Measurements from ENCODE around the gene USP43.
"Not testable (repeated sequence)": the region's sequence is repeated elsewhere in the genome, so short reads cannot be mapped to it uniquely, and the experiment has no call there.

USP43 gene

GRCh38 chr17:9644910-9645751 lies at the start of gene USP43:
TSS of gene USP43 (plus strand) at chr17:9645517. CDS start at chr17:9645633, 116 bp downstream.
- peak in 1 of 2 experiments; percentile 28 for DNase-seq

- DNase-seq: not testable (repeated sequence)
Measured at GRCh38 chr17:9597638-9598037, 47.7 kb upstream of the USP43 start.

- DNase-seq: no peak
Measured at GRCh38 chr17:9598661-9599060, 46.7 kb upstream of the USP43 start.

DNA sequence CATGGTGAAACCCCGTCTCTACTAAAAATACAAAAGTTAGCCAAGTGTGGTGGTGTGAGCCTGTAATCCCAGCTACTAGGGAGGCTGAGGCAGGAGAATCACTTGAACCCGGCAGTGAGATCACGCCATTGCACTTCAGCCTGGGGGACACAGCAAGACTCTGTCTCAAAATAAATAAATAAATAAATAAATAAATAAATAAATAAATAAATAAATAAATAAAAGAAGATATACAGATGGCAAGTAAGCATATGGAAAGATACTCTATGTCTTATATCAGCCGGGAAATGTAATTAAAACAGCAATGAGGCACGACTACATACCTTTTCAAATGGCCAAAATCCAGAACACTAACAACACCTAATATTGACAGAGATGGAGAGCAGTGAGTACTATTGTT lies 40.7 kb upstream of the USP43 start:
- DNase-seq: not testable (repeated sequence)

DNA sequence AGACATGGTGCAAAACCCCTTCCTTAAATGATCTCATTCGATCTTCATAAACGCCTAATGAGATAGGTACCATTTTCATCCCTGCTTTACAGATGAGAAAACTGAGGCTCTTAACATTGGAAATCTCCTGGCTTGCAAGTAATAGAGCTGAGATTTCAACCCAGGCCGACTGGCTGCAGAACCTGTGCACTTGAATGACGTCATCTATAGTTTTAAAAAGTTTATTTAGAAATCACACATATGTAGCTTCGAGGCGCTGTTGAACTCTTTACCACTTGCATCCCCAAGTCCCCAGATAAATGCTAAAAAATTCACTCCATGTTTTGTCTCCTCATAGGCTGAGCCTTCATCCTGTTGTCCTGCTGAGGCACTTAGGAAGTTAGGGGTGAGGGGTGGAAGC lies 38.9 kb upstream of the USP43 start:
- DNase-seq: no peak

GRCh38 chr17:9607058-9607457 lies 38.3 kb upstream of the USP43 start:
- DNase-seq: not testable (repeated sequence)

- no peak for DNase-seq
Measured at GRCh38 chr17:9611557-9611956, 33.8 kb upstream of the USP43 start.

GRCh38 chr17:9612006-9612405 lies 33.3 kb upstream of the USP43 start:
- DNase-seq: no peak

- DNase-seq: no peak
Measured at GRCh38 chr17:9615486-9615885, 29.8 kb upstream of the USP43 start.

DNA sequence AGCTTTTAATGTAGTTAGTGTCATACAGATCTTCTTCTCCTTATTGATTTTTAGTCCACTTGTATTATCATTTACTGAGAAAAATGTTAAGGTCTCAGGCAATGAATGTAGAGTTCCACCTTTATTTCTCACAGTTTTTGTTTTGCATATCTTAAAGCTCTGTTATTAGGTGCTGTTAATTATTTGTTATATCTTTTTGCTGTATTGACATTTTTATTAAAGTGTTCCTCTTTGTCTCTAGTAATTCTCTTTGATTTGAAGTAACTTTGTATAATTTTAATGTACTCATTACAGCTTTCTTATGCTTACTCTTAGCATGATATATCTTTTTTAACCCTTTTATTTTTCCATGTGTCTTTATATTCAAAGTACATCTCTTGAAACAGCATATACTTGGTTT lies 22.4 kb upstream of the USP43 start:
- DNase-seq: no peak

DNA sequence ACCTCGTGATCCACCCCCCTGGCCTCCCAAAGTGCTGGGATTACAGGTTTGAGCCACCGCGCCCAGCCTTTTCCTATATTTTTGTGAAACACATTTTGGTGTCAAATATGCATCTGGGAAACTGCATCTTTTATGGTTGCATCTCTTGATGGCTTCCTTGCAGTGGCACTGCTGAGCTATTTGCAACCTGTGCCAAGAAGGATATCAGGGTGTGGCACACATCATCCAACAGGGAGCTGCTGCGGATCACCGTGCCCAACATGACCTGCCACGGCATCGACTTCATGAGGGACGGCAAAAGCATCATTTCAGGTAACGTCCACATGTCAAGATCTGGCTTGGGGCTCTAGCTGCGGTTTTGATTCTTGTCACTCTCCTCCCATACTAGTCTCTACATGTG lies 16.8 kb upstream of the USP43 start:
- no peak for DNase-seq

DNA sequence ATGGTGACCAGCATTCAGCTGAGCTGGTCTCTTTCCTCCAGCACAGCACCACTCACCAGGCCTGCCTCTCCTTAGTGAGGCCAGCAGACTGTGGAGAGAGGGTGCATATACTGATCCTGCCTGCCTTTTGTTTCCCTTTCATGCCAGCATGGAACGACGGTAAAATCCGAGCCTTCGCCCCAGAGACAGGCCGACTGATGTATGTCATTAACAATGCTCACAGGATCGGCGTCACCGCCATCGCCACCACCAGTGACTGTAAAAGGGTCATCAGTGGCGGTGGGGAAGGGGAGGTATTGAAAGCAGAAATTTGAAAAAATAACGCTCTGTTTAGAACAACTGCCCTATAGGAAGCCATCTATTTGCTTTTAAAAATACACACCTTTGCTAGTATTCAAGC lies 12.6 kb upstream of the USP43 start:
- DNase-seq: no peak

GRCh38 chr17:9635340-9635739 lies 10.0 kb upstream of the USP43 start:
- no peak for DNase-seq

DNA sequence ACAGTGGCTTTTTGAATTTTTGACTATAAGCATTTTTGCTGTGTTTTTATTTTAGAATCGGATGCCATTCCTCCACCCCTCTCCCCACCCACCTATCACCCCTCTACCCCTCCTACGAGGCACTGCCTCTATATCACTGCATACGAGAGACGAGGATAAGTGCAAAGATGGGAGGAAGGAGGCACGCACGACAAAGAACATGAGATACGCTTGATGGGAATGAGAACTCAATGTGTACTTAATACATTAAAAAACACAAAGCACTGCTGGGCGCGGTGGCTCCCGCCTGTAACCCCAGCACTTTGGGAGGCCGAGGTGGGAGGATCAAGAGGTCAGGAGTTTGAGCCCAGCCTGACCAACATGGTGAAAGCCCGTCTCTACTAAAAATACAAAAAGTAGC lies 8.8 kb upstream of the USP43 start:
- DNase-seq: no peak

GRCh38 chr17:9640388-9640787 lies 4.9 kb upstream of the USP43 start:
- DNase-seq: not testable (repeated sequence)

GRCh38 chr17:9643611-9644010 lies 1.7 kb upstream of the USP43 start:
- no peak for DNase-seq

DNA sequence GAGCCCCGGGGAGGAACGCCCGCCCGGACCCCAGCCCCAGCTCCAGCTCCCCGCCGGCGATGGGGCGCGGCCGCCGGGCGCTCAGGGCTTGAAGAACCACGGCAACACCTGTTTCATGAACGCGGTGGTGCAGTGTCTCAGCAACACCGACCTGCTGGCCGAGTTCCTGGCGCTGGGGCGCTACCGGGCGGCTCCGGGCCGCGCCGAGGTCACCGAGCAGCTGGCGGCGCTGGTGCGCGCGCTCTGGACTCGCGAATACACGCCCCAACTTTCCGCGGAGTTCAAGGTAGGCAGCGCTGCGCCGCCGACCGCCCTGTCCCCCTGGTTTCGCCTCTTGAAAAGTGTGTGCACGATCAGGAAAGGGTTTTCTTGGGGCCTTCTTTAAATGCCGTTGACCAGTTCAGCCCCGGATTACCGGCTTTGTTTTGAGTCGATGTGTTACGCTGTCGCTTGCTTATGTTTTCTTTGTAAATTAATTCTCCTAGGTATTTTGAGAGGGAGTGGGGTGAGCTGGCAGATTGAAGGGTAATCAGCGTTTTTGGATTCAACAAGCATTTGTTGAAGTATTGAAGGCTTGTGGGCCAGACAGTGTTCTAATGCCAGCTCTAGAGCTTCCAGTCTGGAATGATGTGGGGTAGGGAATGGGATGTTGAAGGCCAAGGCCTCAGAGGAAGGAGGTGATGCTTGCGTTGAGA lies 681 bp downstream of the USP43 start:
- DNase-seq: peak; percentile 6 to 18

- no peak for DNase-seq
Measured at GRCh38 chr17:9646546-9646885, 1.2 kb downstream of the USP43 start.

DNA sequence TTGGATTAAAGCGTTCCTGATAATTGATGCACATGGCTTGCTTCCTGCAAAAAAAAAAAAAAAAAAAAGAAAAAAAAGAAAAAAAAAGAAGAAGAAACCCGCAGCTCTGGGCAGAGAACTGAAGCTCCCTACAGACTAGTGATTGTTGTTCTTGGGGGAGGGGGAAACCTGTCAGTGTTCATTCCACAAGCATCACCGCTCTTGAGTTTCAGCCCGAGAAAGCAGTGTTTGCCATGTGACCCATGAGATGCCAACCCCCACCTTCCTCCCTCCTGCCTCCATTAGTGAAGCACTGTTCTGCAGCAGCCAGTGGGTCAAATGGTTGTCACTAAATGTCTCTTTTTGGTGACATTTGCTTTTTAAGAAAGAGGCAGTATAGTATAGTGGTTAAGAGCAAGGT lies 1.7 kb downstream of the USP43 start:
- no peak for DNase-seq

DNA sequence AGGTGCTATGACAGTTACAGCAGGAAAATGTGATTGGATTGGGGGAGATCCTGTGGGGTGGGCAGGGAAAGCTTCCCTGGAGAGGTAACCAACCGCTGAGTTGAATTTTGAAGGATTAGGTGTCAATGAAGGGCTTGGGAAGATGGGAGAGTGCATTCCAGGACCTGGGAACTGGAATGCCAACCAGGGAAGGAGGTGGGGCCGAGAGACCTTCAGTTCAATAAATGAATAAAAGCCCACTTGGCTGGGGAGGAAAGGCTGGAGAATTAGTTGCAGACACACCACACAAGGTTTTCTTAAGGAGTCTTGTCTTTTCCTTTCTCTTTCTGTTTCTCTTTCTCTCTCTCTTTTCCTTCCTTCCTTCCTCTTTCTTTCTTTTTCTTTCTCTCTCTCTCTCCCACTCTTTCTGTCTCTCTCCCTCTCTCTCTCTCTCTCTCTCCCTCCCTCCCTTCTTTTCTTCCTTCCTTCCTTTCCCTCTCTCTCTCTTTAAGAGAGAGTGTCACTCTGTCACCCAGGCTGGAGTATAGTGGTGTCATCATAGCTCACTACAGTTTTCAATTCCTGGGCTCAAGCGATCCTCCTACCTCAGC lies 3.3 kb downstream of the USP43 start:
- no peak for DNase-seq

DNA sequence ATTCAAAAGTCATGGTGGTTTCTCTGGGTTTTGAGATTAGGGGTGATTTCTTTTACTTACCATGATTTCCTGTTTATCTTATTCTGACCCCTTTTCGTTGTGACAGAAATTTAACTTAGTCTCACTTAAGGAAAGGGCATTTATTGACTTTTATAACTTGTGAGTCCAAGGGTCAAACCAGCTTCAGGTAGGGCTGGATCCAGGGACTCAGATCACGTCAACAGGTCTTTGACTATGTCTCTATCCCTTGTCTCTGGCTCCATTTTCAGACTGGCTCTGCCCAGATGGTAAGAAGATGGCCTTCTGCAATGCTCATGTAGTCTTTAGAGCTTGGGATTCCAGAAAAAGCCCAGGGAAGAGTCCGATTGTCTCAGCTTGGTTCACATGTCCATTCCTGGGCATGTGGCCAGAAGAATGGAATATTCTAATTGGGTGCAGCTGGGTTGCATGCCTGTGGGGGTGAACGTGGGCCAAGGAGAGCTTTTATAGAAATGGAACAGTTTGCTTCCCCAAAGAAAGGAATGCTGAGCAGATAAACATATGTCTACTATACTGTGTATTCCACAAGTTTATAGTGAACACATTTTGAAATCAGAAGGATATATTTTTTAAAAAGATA lies 13.4 kb downstream of the USP43 start:
- no peak for DNase-seq

DNA sequence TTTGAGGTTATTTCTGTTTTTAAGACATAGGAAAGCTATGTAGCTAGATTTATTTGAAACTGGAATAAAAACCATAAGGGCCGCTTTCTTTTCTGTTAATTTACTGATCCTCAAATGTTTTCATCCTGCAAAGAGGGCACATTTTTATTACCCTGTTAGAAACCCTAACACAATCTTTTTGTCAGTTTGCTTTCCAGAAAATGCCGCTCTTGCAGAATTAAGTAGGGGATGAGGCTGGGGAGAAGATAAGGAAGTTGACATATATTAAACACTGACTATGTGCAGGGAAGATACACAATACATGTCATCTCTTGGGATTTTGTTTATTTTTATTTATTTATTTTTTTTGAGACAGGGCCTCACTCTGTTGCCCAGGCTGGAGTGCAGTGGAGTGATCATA lies 15.7 kb downstream of the USP43 start:
- no peak for DNase-seq

GRCh38 chr17:9663511-9663910 lies 18.2 kb downstream of the USP43 start:
- DNase-seq: not testable (repeated sequence)

Data from Kasumi-1 (cell line).